Measurements from ENCODE around the gene NIPAL3. TPM values are rescaled to one million over a fixed set of nuclear protein-coding genes. Genes with fewer than 3 reads are reported as not detected.
"Not testable (repeated sequence)": the region's sequence is repeated elsewhere in the genome, so short reads cannot be mapped to it uniquely, and the experiment has no call there.

NIPAL3 gene
- total and polyA plus RNA-seq, 2 donors from 2014 or later: 13.5 to 46.4 TPM

DNA sequence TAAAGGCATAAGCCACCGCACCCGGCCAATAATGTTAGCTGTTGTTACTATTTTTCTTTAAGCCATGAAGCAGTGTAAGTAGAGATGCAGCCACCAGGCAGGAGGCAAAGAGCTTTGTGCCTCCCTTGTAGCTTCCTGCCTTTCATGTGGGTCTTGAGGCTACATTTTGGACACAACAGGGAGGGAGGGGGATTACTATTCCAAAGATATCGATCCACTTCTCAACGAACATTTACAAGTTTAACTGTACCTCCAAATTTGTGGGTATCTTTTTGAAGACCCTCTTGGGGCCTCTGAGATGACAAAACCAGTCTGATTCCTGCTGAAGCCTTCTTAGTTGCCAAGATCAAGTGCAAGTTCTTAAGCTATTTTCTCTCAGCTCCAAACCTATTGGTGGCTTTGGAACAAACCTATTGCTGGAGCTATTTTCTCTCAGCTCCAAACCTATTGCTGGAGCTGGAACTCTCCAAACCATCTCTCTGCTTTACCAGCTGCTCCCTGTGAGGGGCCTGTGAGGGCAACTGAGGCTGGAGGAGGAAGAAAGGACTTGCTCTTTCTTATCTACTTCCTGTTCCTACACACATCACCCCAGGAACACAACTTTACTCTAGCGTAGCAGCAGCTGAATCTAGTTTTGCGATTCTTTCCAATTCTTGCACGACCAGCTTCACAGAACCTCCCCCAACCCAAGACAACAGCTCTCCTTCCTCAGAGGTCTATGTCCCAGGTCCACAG is 70.9 kb downstream of the NIPAL3 start:
- no peak overlapping the region for H3K27ac ChIP-seq (ENCODE audit: low read depth in 2 of 2, low read length in 2 of 2)
- TF ChIP-seq, protein P1, sequence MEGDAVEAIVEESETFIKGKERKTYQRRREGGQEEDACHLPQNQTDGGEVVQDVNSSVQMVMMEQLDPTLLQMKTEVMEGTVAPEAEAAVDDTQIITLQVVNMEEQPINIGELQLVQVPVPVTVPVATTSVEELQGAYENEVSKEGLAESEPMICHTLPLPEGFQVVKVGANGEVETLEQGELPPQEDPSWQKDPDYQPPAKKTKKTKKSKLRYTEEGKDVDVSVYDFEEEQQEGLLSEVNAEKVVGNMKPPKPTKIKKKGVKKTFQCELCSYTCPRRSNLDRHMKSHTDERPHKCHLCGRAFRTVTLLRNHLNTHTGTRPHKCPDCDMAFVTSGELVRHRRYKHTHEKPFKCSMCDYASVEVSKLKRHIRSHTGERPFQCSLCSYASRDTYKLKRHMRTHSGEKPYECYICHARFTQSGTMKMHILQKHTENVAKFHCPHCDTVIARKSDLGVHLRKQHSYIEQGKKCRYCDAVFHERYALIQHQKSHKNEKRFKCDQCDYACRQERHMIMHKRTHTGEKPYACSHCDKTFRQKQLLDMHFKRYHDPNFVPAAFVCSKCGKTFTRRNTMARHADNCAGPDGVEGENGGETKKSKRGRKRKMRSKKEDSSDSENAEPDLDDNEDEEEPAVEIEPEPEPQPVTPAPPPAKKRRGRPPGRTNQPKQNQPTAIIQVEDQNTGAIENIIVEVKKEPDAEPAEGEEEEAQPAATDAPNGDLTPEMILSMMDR (IDR thresholded peaks at IDR 0.05; ENCODE audit: borderline replicate concordance, extremely low read depth, insufficient read depth): no peak
- H3K36me3 ChIP-seq (ENCODE audit: control insufficient read depth in 2 of 3, insufficient read depth in 3 of 3, low read length in 3 of 3): no peaks in the 10 kb centered on the region
- no peak overlapping the region for H3K9ac ChIP-seq (ENCODE audit: low read length in 3 of 3)
- H3K4me1 ChIP-seq (ENCODE audit: control insufficient read depth in 2 of 3, insufficient read depth in 2 of 3, low read depth in 1 of 3, low read length in 3 of 3): no peaks in the 10 kb centered on the region
- no peak overlapping the region for H3K4me3 ChIP-seq (ENCODE audit: low read length in 3 of 3)
- H3K9me3 ChIP-seq (ENCODE audit: control insufficient read depth in 2 of 3, insufficient read depth in 1 of 3, low read length in 3 of 3): no peaks in the 10 kb centered on the region
- no peaks in the 10 kb centered on the region for H3K27me3 ChIP-seq (ENCODE audit: control insufficient read depth, insufficient read depth, low read length)
- FAIRE-seq (no peak), DNase-seq (no peak)
- intact Hi-C loops (cut with DNase I): no loop called here

DNA sequence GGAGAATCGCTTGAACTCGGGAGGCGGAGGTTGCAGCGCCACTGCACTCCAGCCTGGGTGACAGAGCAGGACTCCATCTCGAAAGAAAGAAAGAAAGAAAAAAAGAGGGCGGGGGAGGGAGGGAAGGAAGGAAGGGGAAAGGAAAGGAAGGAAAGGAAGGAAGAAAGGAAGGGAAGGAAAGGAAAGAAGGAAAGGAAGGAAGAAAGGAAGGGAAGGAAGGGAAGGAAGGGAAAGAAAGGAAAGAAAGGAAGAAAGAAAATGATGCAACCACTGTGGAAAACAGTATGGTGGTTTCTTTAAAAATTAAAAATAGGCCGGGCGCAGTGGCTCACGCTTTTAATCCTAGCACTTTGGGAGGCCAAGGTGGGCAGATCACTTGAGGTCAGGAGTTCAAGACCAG is 71.9 kb downstream of the NIPAL3 start:
- H3K4me3 ChIP-seq (ENCODE audit: low read length in 3 of 3): no peak overlapping the region
- no peak for DNase-seq
- TF ChIP-seq, protein P1 (IDR thresholded peaks at IDR 0.05; ENCODE audit: borderline replicate concordance, extremely low read depth, insufficient read depth): no peak
- H3K27ac ChIP-seq (ENCODE audit: low read depth in 2 of 2, low read length in 2 of 2): no peak overlapping the region
- H3K4me1 ChIP-seq (ENCODE audit: control insufficient read depth in 2 of 3, insufficient read depth in 2 of 3, low read depth in 1 of 3, low read length in 3 of 3): no peaks in the 10 kb centered on the region
- no peak overlapping the region for H3K9ac ChIP-seq (ENCODE audit: low read length in 3 of 3)
- intact Hi-C loops (cut with DNase I): no loop called here
- no peaks in the 10 kb centered on the region for H3K27me3 ChIP-seq (ENCODE audit: control insufficient read depth, insufficient read depth, low read length)
- no peaks in the 10 kb centered on the region for H3K36me3 ChIP-seq (ENCODE audit: control insufficient read depth in 2 of 3, insufficient read depth in 3 of 3, low read length in 3 of 3)
- FAIRE-seq: no peak
- no peaks in the 10 kb centered on the region for H3K9me3 ChIP-seq (ENCODE audit: control insufficient read depth in 2 of 3, insufficient read depth in 1 of 3, low read length in 3 of 3)

DNA sequence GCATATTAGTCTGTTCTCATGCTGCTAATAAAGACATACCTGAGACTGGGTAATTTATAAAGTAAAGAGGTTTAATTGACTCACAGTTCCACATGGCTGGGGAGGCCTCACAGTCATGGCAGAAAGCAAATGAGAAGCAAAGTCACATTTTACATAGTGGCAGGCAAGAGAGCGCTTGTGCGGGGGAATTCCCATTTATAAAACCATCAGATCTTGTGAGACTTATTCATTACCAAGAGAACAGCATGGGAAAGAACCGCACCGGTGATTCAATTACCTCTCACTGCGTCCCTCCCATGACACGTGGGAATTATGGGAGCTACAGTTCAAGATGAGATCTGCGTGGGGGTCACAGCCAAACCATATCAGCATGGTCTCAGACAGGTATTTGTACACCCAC is 72.6 kb downstream of the NIPAL3 start:
- H3K9me3 ChIP-seq (ENCODE audit: control insufficient read depth in 2 of 3, insufficient read depth in 1 of 3, low read length in 3 of 3); H3K27me3 ChIP-seq (ENCODE audit: control insufficient read depth, insufficient read depth, low read length); H3K4me1 ChIP-seq (ENCODE audit: control insufficient read depth in 2 of 3, insufficient read depth in 2 of 3, low read depth in 1 of 3, low read length in 3 of 3); FAIRE-seq; H3K27ac ChIP-seq (ENCODE audit: low read depth in 2 of 2, low read length in 2 of 2); H3K36me3 ChIP-seq (ENCODE audit: control insufficient read depth in 2 of 3, insufficient read depth in 3 of 3, low read length in 3 of 3); intact Hi-C loops (cut with DNase I); DNase-seq; H3K4me3 ChIP-seq (ENCODE audit: low read length in 3 of 3); H3K9ac ChIP-seq (ENCODE audit: low read length in 3 of 3): not testable (repeated sequence)

DNA sequence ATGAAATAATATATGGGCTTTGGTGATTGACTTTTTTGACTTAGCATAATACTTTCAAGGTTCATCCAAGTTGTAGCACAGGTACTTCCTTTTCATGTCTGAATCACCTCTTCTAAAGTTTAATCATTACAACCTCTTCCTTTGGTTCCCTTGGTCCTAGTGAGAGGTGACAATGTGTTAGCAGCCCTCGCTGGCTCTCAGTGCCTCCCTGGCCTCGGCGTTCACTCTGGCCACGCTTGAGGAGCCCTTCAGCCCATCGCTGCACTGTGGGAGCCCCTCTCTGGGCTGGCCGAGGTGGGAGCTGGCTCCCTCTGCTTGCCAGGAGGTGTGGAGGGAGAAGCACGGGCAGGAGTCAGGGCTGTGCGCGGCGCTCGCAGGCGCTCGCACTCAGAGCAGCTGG is 74.1 kb downstream of the NIPAL3 start:
- no peak overlapping the region for H3K4me3 ChIP-seq (ENCODE audit: low read length in 3 of 3)
- no peaks in the 10 kb centered on the region for H3K9me3 ChIP-seq (ENCODE audit: control insufficient read depth in 2 of 3, insufficient read depth in 1 of 3, low read length in 3 of 3)
- no peak for DNase-seq
- no peaks in the 10 kb centered on the region for H3K27me3 ChIP-seq (ENCODE audit: control insufficient read depth, insufficient read depth, low read length)
- H3K27ac ChIP-seq (ENCODE audit: low read depth in 2 of 2, low read length in 2 of 2): no peak overlapping the region
- intact Hi-C loops (cut with DNase I): no loop called here
- H3K4me1 ChIP-seq (ENCODE audit: control insufficient read depth in 2 of 3, insufficient read depth in 2 of 3, low read depth in 1 of 3, low read length in 3 of 3): no peaks in the 10 kb centered on the region
- H3K9ac ChIP-seq (ENCODE audit: low read length in 3 of 3): no peak overlapping the region
- H3K36me3 ChIP-seq (ENCODE audit: control insufficient read depth in 2 of 3, insufficient read depth in 3 of 3, low read length in 3 of 3): no peaks in the 10 kb centered on the region
- TF ChIP-seq, protein P1 (IDR thresholded peaks at IDR 0.05; ENCODE audit: borderline replicate concordance, extremely low read depth, insufficient read depth): no peak
- no peak for FAIRE-seq
